IMR-90 (cell line): ENCODE results near the gene HOXC5. TPM values are rescaled to one million over a fixed set of nuclear protein-coding genes. Genes with fewer than 3 reads are reported as not detected.

Experiments
- ATAC-seq: fragments of 200-7000 bp; cut with Tn5 transposase; 2 replicates; pipeline ENCODE4 v1.9.1; 2020; ENCODE audit warnings: low read depth, mild to moderate bottlenecking, moderate library complexity
- BruUV-seq: library from RNA; stranded (reverse); fragments of 400-500 nt; replicated peaks from 2 replicates; lab custom pipeline; 2021; lab: Mats Ljungman, UMichigan
- CTCF ChIA-PET: fragments of 300-600 bp; formaldehyde crosslinking; extraction: SDS; loops from one replicate; lab custom pipeline; 2021; ENCODE audit warnings: antibody characterized with exemption; lab: Yijun Ruan, JAX
- POLR2A ChIA-PET: fragments of 300-600 bp; sonication (Branson Sonifier 250); formaldehyde crosslinking; loops from one replicate; lab custom pipeline; 2022; ENCODE audit warnings: antibody characterized with exemption; ENCODE audit not compliant: unreplicated experiment; lab: Charles Lee
- DNase-seq: peaks from one replicate; pipeline ENCODE4 v3.0.0; 2013
- H2AFZ ChIP-seq: replicated peaks from 2 replicates; pipeline ENCODE3; 2013; ENCODE audit warnings: low read length, mild to moderate bottlenecking; ENCODE audit not compliant: poor library complexity
- H2AK5ac ChIP-seq: 2 replicates; pipeline ENCODE4 v1.6.1; 2013; ENCODE audit warnings: low read depth, low read length, inconsistent platforms
- H2AK9ac ChIP-seq: replicated peaks from 2 replicates; pipeline ENCODE3; 2013; ENCODE audit warnings: mild to moderate bottlenecking, low read depth, low read length, moderate library complexity; ENCODE audit not compliant: poor library complexity
- H2BK120ac ChIP-seq: 2 replicates; pipeline ENCODE4 v1.6.1; 2013; ENCODE audit warnings: low read depth, low read length, inconsistent platforms
- H2BK15ac ChIP-seq: 3 replicates; pipeline ENCODE4 v1.6.1; 2013; ENCODE audit warnings: low read depth, low read length, inconsistent platforms
- H2BK20ac ChIP-seq: 2 replicates; pipeline ENCODE4 v1.6.1; 2013; ENCODE audit warnings: low read depth, mild to moderate bottlenecking, inconsistent platforms, low read length, moderate library complexity
- H2BK5ac ChIP-seq: 2 replicates; pipeline ENCODE4 v1.6.1; 2013; ENCODE audit warnings: mild to moderate bottlenecking, low read depth, low read length, inconsistent platforms; ENCODE audit not compliant: poor library complexity, severe bottlenecking
- H3K14ac ChIP-seq: replicated peaks from 2 replicates; pipeline ENCODE4 v1.6.1; 2013; ENCODE audit warnings: low read depth, low read length, inconsistent platforms
- H3K18ac ChIP-seq: 2 replicates; pipeline ENCODE4 v1.6.1; 2013; ENCODE audit warnings: low read depth, low read length, control low read depth
- H3K23ac ChIP-seq: 2 replicates; pipeline ENCODE4 v1.6.1; 2013; ENCODE audit warnings: low read depth, low read length, inconsistent platforms
- H3K27ac ChIP-seq: 2 replicates; pipeline ENCODE4 v1.5.1; 2013; ENCODE audit warnings: mild to moderate bottlenecking, control low read depth, low read length; ENCODE audit not compliant: insufficient read depth
- H3K27me3 ChIP-seq: 2 replicates; pipeline ENCODE4 v1.6.1; 2013; ENCODE audit warnings: low read length; ENCODE audit not compliant: control insufficient read depth, insufficient read depth
- H3K36me3 ChIP-seq: 2 replicates; pipeline ENCODE4 v1.6.1; 2013; ENCODE audit warnings: low read length, mixed read lengths; ENCODE audit not compliant: control insufficient read depth, insufficient read depth
- H3K4ac ChIP-seq: 2 replicates; pipeline ENCODE4 v1.6.1; 2013; ENCODE audit warnings: low read depth, low read length, inconsistent platforms
- H3K4me1 ChIP-seq: 2 replicates; pipeline ENCODE4 v1.6.1; 2013; ENCODE audit warnings: low read length, mixed read lengths; ENCODE audit not compliant: control insufficient read depth, insufficient read depth
- H3K4me2 ChIP-seq: 2 replicates; pipeline ENCODE4 v1.6.1; 2013; ENCODE audit warnings: low read depth, mild to moderate bottlenecking, control low read depth, low read length, moderate library complexity
- H3K4me3 ChIP-seq: 2 replicates; pipeline ENCODE4 v1.5.1; 2013; ENCODE audit warnings: low read depth, mild to moderate bottlenecking, control low read depth, low read length, moderate library complexity; ENCODE audit not compliant: insufficient read depth
- H3K56ac ChIP-seq: 2 replicates; pipeline ENCODE4 v1.6.1; 2013; ENCODE audit warnings: low read length, inconsistent platforms; ENCODE audit not compliant: insufficient read depth; ENCODE audit errors: extremely low read depth
- H3K79me1 ChIP-seq, 2 experiments: 2 replicates each; pipeline ENCODE4 v1.6.1; 2013; ENCODE audit warnings: low read length in 2 of 2, inconsistent platforms in 1 of 2, low read depth in 1 of 2
- H3K9ac ChIP-seq: 2 replicates; pipeline ENCODE4 v1.6.1; 2013; ENCODE audit warnings: low read depth, low read length, control low read depth
- H3K9me1 ChIP-seq: 2 replicates; pipeline ENCODE4 v1.6.1; 2013; ENCODE audit warnings: low read length, inconsistent platforms; ENCODE audit not compliant: insufficient read depth
- H3K9me3 ChIP-seq: 2 replicates; pipeline ENCODE4 v1.6.1; 2013; ENCODE audit warnings: low read length; ENCODE audit not compliant: control insufficient read depth, insufficient read depth
- H4K20me1 ChIP-seq: 2 replicates; pipeline ENCODE4 v1.6.1; 2013; ENCODE audit warnings: low read length, inconsistent platforms; ENCODE audit not compliant: insufficient read depth
- H4K5ac ChIP-seq: 2 replicates; pipeline ENCODE4 v1.6.1; 2013; ENCODE audit warnings: mild to moderate bottlenecking, low read depth, low read length, control low read depth
- H4K8ac ChIP-seq, 2 experiments: 2 replicates each; pipeline ENCODE4 v1.6.1; 2013; ENCODE audit warnings: low read depth in 2 of 2, low read length in 2 of 2, control low read depth in 1 of 2, inconsistent platforms in 1 of 2
- H4K91ac ChIP-seq: 2 replicates; pipeline ENCODE4 v1.6.1; 2013; ENCODE audit warnings: low read depth, low read length, inconsistent platforms; ENCODE audit not compliant: insufficient read depth
- CHD1 ChIP-seq: IDR thresholded peaks from 2 replicates; pipeline ENCODE4 v1.6.1; 2012; ENCODE audit warnings: low read depth, low read length, improper control_type of control experiment
- MAFK ChIP-seq: IDR thresholded peaks from 2 replicates; pipeline ENCODE4 v1.6.1; 2012; ENCODE audit warnings: low read depth, low read length, improper control_type of control experiment
- WGBS, 2 experiments: methylation state at CpG; one replicate each; pipeline versions ENCODE4 v1.1.5 to v1.1.7; 2013; ENCODE audit warnings: missing lambda C conversion rate in 2 of 2; ENCODE audit not compliant: insufficient read length in 1 of 2; ENCODE audit errors: extremely low coverage in 2 of 2; 5-methylcytosine and 5-hydroxymethylcytosine counted together
- dilution Hi-C: fragments of 300-500 bp; cut with HindIII; formaldehyde crosslinking; loops from one replicate; pipeline ENCODE4 v1.14.3; 2018; ENCODE audit warnings: low sequenced_read_pairs; ENCODE audit not compliant: unreplicated experiment
- in situ Hi-C: fragments of 300-500 bp; cut with MboI; formaldehyde crosslinking; loops from 3 replicates; pipeline ENCODE4 v1.14.3; 2019; ENCODE audit warnings: low sequenced_read_pairs, inconsistent platforms, mixed read lengths
- intact Hi-C: fragments of 100-400 bp; cut with micrococcal nuclease; formaldehyde crosslinking; loops from 2 replicates; pipeline ENCODE4 v1.10.0; 2022
- polyA plus RNA-seq, 3 experiments: library from polyadenylated mRNA; depleted of rRNA; stranded (reverse); fragments of >200 nt; gene quantifications; 2 replicates each; pipeline ENCODE4 v1.2.3, GENCODE V29; 2012; ENCODE audit warnings: low replicate concordance in 1 of 3
- total RNA-seq: library from RNA; depleted of rRNA; stranded (reverse); fragments of >200 nt; gene quantifications from 2 replicates; pipeline ENCODE4 v1.2.3, GENCODE V29; 2012

HOXC5 gene
- total and polyA plus RNA-seq, 2 of the 4 experiments (the other 2 are of a cell fraction) = not detected

GRCh38 chr12:54016478-54016964, 16.3 kb upstream of the HOXC5 start:
- no peak overlapping the region for H2AK9ac ChIP-seq
- H2BK20ac ChIP-seq = no peak overlapping the region
- H4K91ac ChIP-seq = no peak overlapping the region
- H3K9me3 ChIP-seq = peaks cover 4% of the 10 kb centered on the region
- H4K5ac ChIP-seq = no peak overlapping the region; the same call in 1 of the 2 replicates
- no peak overlapping the region for H3K4ac ChIP-seq
- no TSS peak for BruUV-seq
- WGBS, 2 experiments = 0% methylated on average over 9 of the region's 25 CpGs; no CpG with 5 or more reads in 1 of the 2 experiments
- H4K20me1 ChIP-seq = no peaks in the 10 kb centered on the region
- no peak overlapping the region for H2AK5ac ChIP-seq
- no peaks in the 10 kb centered on the region for H3K4me1 ChIP-seq
- no peak overlapping the region for H3K23ac ChIP-seq
- DNase-seq (peak; percentile 11), ATAC-seq (no peak)
- peaks cover 88% of the 10 kb centered on the region for H3K27me3 ChIP-seq
- H3K9ac ChIP-seq = no peak overlapping the region
- no peak overlapping the region for H2BK120ac ChIP-seq
- H3K18ac ChIP-seq = no peak overlapping the region
- no peaks in the 10 kb centered on the region for H3K9me1 ChIP-seq
- no peak overlapping the region for H3K27ac ChIP-seq
- H3K79me1 ChIP-seq = no peaks in the 10 kb centered on the region
- dilution Hi-C loops = no loop called here
- no peak overlapping the region; a peak in 1 of 4 replicates for H4K8ac ChIP-seq
- in situ Hi-C loops = no loop called here
- intact Hi-C loops = no loop called here
- H2BK5ac ChIP-seq = no peak overlapping the region
- no peak overlapping the region for H2AFZ ChIP-seq
- H3K4me2 ChIP-seq = peak overlapping the region; percentile 45; the same call in 1 of the 2 replicates
- POLR2A ChIA-PET = no interaction called here
- H2BK15ac ChIP-seq = no peak overlapping the region
- H3K56ac ChIP-seq = no peak overlapping the region
- H3K14ac ChIP-seq = no peak overlapping the region
- no peaks in the 10 kb centered on the region for H3K36me3 ChIP-seq
- H3K4me3 ChIP-seq = no peak overlapping the region
- TF ChIP-seq MAFK = no peak
- no peak for TF ChIP-seq CHD1
- CTCF ChIA-PET = interaction anchor here (0.6 to 1.0 kb wide), 2 partner anchors 8 to 176 kb away, joined by 3 to 4 read pairs; no protein-coding TSS in a partner anchor
